ENCODE results near the gene CNOT6. TPM values are rescaled to one million over a fixed set of nuclear protein-coding genes. Genes with fewer than 3 reads are reported as not detected.

CNOT6 gene
- total RNA-seq, 1 experiment from 2014 or later: 20.9 TPM

DNA sequence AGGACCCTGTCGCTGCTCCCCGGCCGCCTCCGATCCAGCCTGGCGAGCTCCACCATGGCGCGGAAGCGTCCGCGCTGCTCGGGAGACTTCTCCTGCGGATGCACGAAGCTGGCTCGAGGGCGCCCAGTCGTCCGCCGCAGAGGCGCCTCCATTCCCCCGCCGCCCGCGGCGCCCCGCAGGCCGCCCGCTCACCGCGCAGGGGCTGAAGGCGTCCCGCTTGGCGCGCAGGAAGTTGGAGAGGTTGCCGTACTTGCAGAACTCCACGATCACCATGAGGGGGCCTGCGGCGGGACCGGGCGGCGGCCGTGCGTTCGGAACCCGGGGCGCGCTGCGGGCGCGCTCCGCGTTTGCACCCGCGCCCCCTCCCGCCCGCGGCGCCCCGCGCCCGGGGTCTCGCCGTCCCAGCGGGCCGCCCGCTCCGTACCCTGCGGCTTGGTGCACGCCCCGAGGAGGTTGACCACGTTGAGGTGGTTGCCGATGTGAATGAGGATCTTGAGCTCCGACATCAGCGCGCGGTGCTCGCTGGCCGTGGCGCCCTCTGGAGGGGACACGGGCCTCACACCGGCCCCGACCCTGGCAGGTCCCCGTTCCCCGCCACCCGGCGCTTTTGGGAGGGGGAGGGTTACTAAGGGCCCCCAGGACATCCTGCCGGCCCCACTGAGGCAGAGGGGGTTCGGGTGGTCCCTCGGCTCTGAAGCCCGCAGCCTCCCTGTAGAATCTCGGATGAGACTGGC lies 124.8 kb downstream of the CNOT6 start:
- no peak for DNase-seq (ENCODE audit: low read depth)

- no peak for DNase-seq (ENCODE audit: low read depth)
These were observed 125.4 kb downstream of the CNOT6 start for GRCh38 chr5:180619563-180619915.

GRCh38 chr5:180620014-180620413 lies 125.8 kb downstream of the CNOT6 start:
- no peak for DNase-seq (ENCODE audit: low read depth)

DNA sequence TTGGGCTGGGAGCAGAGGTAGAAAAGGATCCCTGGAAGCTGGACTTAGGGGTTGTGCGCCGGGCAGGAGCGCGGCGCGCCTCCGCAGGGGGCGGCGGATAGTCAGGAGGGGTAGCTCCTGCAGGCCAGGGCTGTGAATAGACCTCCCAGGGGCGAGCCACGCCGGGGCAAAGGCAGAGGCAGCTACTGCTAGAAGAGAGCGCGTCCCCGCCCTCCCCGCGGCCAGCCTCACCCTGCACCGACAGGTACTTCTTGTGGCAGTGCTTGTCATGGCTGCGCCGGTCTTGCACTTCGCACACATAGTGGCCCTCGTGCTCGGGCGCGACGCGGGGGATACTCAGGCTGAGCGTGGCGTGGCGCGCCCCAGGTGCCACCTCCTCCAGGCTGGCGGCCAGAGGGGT lies 127.1 kb downstream of the CNOT6 start:
- no peak for DNase-seq (ENCODE audit: low read depth)

DNA sequence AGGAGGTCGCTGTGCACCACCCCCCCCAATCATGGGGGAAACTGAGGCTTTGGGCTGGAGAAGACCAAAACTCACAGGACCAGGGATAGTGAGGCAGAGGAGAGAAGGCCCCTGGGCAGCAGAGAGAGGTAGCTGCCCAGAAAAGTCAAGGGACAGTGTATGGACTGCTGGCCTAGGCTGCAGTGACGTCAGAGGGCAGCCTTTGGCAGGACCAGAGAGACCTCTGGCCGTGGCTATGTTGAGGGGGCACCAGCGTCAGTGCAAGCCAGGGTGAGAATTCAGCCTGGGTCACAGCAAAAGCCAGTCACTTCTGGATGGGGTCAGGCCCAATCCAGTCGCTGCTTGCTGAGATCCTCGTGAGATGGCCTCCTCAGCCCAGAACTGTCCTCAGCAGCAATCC lies 128.7 kb downstream of the CNOT6 start:
- no peak for DNase-seq (ENCODE audit: low read depth)

GRCh38 chr5:180623411-180623834 lies 129.2 kb downstream of the CNOT6 start:
- DNase-seq (ENCODE audit: low read depth): no peak

- DNase-seq (ENCODE audit: low read depth): no peak
These were observed 129.7 kb downstream of the CNOT6 start for GRCh38 chr5:180623844-180624243.

- DNase-seq (ENCODE audit: low read depth): no peak
These were observed 130.4 kb downstream of the CNOT6 start for GRCh38 chr5:180624587-180624986.

DNA sequence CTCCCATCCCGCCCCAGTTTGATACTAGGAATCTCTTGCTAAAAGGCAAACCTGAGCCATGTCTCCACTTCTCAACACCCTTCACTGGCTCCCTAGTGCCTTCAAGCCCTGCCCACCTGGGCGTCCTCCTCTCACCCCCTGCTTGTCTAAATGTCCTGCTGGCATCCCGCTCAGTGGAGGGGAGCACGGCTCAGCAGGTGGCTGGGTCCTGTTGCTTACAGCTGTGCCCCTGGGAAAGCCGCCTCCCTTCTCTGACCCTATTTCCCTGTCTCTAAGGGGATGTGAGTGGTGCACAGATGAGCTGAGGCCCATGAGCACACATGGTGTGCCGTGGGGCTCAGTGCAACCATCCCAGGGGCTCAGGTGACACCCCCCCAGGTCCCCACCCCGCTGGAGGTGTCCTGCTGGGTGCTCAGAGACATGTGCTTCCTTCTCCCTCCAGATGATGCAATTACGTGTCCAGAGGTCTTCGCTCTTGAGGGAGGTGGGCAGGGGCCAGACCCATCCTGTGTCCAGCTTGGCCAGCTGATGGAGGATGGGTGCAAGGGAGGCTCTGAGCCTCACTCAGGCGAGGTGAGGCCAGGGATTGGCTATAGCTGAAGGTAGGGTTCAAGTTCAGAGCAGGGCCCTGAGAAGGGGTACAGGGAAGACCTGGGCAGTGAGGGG lies 131.1 kb downstream of the CNOT6 start:
- no peak for DNase-seq (ENCODE audit: low read depth)

DNA sequence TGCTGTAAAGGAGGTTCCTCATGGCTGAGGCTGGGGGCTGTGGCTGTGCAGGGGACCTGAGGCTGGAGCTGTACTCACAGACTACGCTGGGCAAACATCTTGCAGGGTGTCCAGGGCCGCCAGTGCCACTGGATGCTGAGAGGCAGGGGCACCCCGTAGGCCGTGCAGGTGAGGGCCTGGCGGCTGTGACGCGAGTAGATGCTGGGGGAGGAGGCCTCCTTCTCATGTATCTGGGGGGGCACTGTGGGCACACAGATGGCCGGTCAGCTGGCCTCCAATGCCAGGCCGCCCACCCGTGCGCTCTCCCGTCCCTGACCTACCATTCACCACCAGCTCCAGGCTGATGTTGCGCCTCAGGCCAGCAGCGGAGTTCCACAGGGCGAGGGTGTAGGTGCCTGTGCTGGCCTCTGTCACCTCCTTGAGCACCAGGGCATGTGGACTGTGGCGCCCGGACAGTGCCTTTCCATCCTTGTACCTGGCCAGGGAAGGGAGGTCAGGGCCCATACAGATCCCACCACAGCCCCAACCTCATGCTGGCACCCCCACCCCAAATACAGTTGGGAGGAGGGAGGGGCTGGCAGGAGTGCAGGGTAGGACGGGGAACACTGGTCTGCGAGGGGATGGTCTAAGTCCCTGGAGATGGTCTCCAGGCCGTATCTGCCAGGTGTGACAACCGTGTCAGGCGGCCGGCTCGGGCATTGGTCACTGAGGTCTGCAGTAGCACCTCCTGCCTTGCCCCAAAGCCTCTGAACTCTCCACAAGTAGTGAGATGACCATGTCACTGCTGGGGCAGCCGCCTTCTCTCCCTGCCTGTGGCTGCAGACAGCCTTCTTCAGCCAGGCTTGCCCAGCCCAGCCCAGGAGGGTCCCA lies 131.8 kb downstream of the CNOT6 start:
- no peak for DNase-seq (ENCODE audit: low read depth)

DNA sequence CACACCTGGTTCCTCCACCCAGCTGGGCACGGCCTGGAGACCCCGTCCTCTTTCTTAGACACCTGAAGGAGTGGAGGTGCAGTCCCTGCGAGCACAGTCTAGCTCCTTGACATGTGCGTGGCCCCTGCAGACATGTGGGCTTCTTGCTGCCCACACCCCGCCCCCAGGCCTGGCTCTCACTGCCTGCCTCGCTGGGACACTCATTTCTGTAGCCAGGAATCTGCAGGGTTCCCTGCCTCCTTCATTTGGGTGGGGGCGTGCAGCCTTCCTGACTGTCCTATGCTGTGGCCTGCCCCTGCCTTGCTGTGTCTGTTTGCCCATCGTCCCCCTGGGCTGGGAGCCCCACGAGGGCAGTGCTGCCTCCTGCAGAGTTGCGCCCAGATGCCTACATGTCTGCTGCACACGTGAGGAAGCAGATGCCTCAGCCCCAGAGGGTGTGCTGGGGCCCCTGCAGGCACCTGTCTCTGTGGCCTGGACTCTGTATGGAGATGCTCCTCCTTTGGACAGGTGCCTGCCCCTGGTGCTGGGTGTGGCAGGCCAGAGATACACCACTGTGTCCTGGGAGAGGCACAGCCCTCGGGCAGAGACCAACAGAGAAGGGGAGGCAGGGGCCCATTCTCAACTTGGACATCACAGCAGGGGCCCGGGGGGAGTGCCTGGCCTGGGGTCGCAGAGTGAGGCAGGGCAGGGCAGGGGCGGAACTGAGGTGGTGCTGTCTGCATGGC lies 132.6 kb downstream of the CNOT6 start:
- no peak for DNase-seq (ENCODE audit: low read depth)

DNA sequence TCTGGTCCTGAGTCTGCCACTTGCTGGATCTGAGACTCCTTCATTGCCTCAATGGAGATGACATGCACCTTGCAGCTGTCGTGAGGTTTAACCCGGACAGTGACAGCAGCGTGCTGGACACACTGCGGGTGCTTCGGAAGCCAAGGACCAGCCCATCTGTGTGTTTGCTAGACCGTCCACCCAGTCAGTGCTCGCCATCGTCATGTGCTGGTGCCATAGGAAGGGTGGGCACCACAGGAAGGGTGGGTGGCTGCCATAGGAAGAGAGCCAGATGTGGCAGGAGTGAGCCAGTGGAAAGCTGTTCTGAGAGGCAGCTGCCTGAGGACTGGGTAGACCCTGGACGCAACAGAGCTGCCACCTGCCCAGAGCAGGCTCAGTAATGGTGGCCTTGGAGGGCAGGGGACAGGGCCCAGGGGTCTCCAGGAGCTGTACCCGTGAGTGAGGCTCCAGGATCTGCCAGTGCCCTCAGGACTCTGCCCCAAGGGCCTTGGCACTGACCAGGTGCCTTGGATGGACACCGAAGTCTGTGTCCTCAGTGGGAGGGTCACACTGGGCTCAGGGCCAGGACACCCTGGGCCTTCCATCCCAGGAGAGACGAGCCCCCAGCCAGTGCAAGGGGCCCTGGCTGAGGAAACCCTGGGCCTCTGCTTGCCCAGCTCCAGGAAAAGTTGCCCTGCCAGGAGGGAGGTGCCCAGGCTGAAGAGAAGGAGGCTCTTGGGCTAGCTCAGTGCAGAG lies 133.4 kb downstream of the CNOT6 start:
- DNase-seq (ENCODE audit: low read depth): no peak

Small RNA genes lying within 50 kb of the gene (small RNA-seq; reads per million reads assigned to genes)
- not detected for gene RNU6-525P

Other genes starting within 250 kb of the CNOT6 start
- gene MAPK9, start 202.3 kb upstream of the CNOT6 start, total RNA-seq (2014; rRNA removed; shearing (Covaris generic)): 23.4 and 26.6 TPM in 2 replicates
- 105 and 112 TPM in 2 replicates for gene GFPT2, start 141.0 kb upstream of the CNOT6 start, total RNA-seq (2014; rRNA removed; shearing (Covaris generic))
- not detected in 2 replicates for gene SCGB3A1, start 97.1 kb downstream of the CNOT6 start, total RNA-seq (2014; rRNA removed; shearing (Covaris generic))
- gene FLT4, start 155.2 kb downstream of the CNOT6 start, total RNA-seq (2014; rRNA removed; shearing (Covaris generic)): 0.03 and 0.31 TPM in 2 replicates
- not detected in 2 replicates for gene OR2Y1, start 245.7 kb downstream of the CNOT6 start, total RNA-seq (2014; rRNA removed; shearing (Covaris generic))

Measured in HT1080 (cell line).